HepG2 (cell line): ENCODE results near the gene C14orf180. TPM values are rescaled to one million over a fixed set of nuclear protein-coding genes. Genes with fewer than 3 reads are reported as not detected.

Experiments used
- ATAC-seq: fragments of 200-7000 bp; cut with Tn5 transposase; 3 replicates; pipeline ENCODE4 v1.9.1; 2020; ENCODE audit warnings: mild to moderate bottlenecking, moderate library complexity
- BruUV-seq: library from RNA; stranded (reverse); fragments of 400-500 nt; replicated peaks from 2 replicates; lab custom pipeline; 2021; lab: Mats Ljungman, UMichigan
- CTCF ChIA-PET: fragments of 300-600 bp; formaldehyde crosslinking; extraction: SDS; loops from one replicate; lab custom pipeline; 2021; ENCODE audit warnings: low total read pairs, inconsistent platforms, low intra/inter-chr PET ratio; lab: Yijun Ruan, JAX
- POLR2A ChIA-PET: fragments of 350-600 bp; sonication (Branson Sonifier 250); formaldehyde crosslinking; loops from one replicate; lab custom pipeline; 2020; ENCODE audit warnings: antibody characterized with exemption, inconsistent platforms; lab: Yijun Ruan, JAX
- DNase-seq: peaks from one replicate; pipeline ENCODE4 v3.0.0-alpha.2; 2015; ENCODE audit warnings: low spot score
- FAIRE-seq: peaks from 3 replicates; lab custom pipeline; 2011; peaks lifted over from hg19 to GRCh38; lab: Jason Lieb, UNC
- H2AFZ ChIP-seq: one replicate; pipeline ENCODE4 v1.6.1; 2011; ENCODE audit warnings: low read length, inconsistent platforms
- H3K27ac ChIP-seq: fragments of 300-600 bp; 3 replicates; pipeline ENCODE4 v1.8.0; 2011; ENCODE audit warnings: mixed run types, mild to moderate bottlenecking, mixed read lengths, low read length, inconsistent platforms; ENCODE audit not compliant: insufficient read depth; ENCODE audit errors: extremely low read length
- H3K27me3 ChIP-seq, 2 experiments: fragments of 200-600 bp in 1 of 2; 2 replicates in 1 of 2; 3 replicates in 1 of 2; pipeline versions ENCODE4 v1.6.0 to v1.8.0; 2011; ENCODE audit warnings: low read length in 2 of 2, mild to moderate bottlenecking in 2 of 2, moderate library complexity in 2 of 2, inconsistent platforms in 1 of 2; ENCODE audit not compliant: insufficient read depth in 2 of 2, control insufficient read depth in 1 of 2
- H3K36me3 ChIP-seq, 2 experiments: fragments of 200-600 bp in 1 of 2; replicated peaks in 1 of 2; 2 replicates in 1 of 2; 3 replicates in 1 of 2; pipeline versions ENCODE4 v1.5.1 to v1.8.0; 2011; ENCODE audit warnings: low read length in 2 of 2, inconsistent platforms in 1 of 2; ENCODE audit not compliant: insufficient read depth in 2 of 2, control insufficient read depth in 1 of 2
- H3K4me1 ChIP-seq: 2 replicates; pipeline ENCODE4 v1.5.1; 2012; ENCODE audit warnings: low read length, inconsistent platforms; ENCODE audit not compliant: insufficient read depth
- H3K4me2 ChIP-seq: 2 replicates; pipeline ENCODE4 v1.6.0; 2011; ENCODE audit warnings: low read depth, low read length, inconsistent platforms
- H3K4me3 ChIP-seq, 3 experiments: fragments of 200-600 bp in 1 of 3; sonication (generic), shearing (Covaris generic) in 1 of 3; replicated peaks in 1 of 3; 2 replicates each; pipeline ENCODE4 v1.5.1; 2011 to 2016; ENCODE audit warnings: low read length in 3 of 3, inconsistent platforms in 2 of 3, low read depth in 2 of 3, mild to moderate bottlenecking in 2 of 3, control low read depth in 1 of 3, mixed read lengths in 1 of 3; ENCODE audit not compliant: insufficient read depth in 1 of 3
- H3K79me2 ChIP-seq: one replicate; pipeline ENCODE4 v1.6.1; 2011; ENCODE audit warnings: low read length, inconsistent platforms; ENCODE audit not compliant: insufficient read depth
- H3K9ac ChIP-seq: 2 replicates; pipeline ENCODE4 v1.6.0; 2011; ENCODE audit warnings: mild to moderate bottlenecking, low read depth, low read length, inconsistent platforms; ENCODE audit not compliant: insufficient read depth
- H3K9me3 ChIP-seq: 2 replicates; pipeline ENCODE4 v1.5.1; 2012; ENCODE audit warnings: mild to moderate bottlenecking, low read length
- H4K20me1 ChIP-seq: 2 replicates; pipeline ENCODE4 v1.6.0; 2011; ENCODE audit warnings: inconsistent platforms, mild to moderate bottlenecking, low read length, moderate library complexity; ENCODE audit not compliant: insufficient read depth
- ARNT ChIP-seq: fragments of 450-650 bp; IDR thresholded peaks from 2 replicates; pipeline ENCODE4 v1.6.1; 2017
- GTF2F1 ChIP-seq: fragments of 150-350 bp; IDR thresholded peaks from 2 replicates; pipeline ENCODE4 v1.6.1; 2014; ENCODE audit warnings: low read length
- SIN3B ChIP-seq: fragments of 150-350 bp; IDR thresholded peaks from 2 replicates; pipeline ENCODE4 v1.6.1; 2014; ENCODE audit warnings: low read length
- SNAPC2 ChIP-seq: sonication (generic); formaldehyde crosslinking; IDR thresholded peaks from 2 replicates; pipeline ENCODE4 v1.8.1; 2022; ENCODE audit warnings: mild to moderate bottlenecking, missing genetic modification reagents
- SYNCRIP ChIP-seq: fragments of 200-400 bp; formaldehyde crosslinking; IDR thresholded peaks from 2 replicates; pipeline ENCODE4 v1.6.1; 2018; ENCODE audit warnings: mild to moderate bottlenecking, low read depth, low read length; ENCODE audit not compliant: insufficient read depth
- ZBTB42 ChIP-seq: sonication (generic); formaldehyde crosslinking; IDR thresholded peaks from 2 replicates; pipeline ENCODE4 v1.5.0; 2020; ENCODE audit warnings: mild to moderate bottlenecking, missing genetic modification reagents
- ZNF24 ChIP-seq: fragments of 450-650 bp; IDR thresholded peaks from 2 replicates; pipeline ENCODE4 v1.6.1; 2017; ENCODE audit warnings: antibody characterized with exemption, mild to moderate bottlenecking
- ZNF550 ChIP-seq: sonication (generic); formaldehyde crosslinking; IDR thresholded peaks from 2 replicates; pipeline ENCODE4 v1.4.0; 2020; ENCODE audit warnings: mild to moderate bottlenecking, missing genetic modification reagents, borderline replicate concordance
- ZNF670 ChIP-seq: sonication (generic); formaldehyde crosslinking; IDR thresholded peaks from 2 replicates; pipeline ENCODE4 v1.8.0; 2022; ENCODE audit warnings: mild to moderate bottlenecking, missing genetic modification reagents, borderline replicate concordance
- WGBS: methylation state at CpG from one replicate; pipeline ENCODE4 v1.1.6; 2017; ENCODE audit warnings: low lambda C conversion rate; 5-methylcytosine and 5-hydroxymethylcytosine counted together
- in situ Hi-C: cut with HindIII; loops from 2 replicates; pipeline ENCODE4 v1.10.0; 2017; ENCODE audit warnings: low pct_unique_long_range_greater_than_20kb; ENCODE audit not compliant: extremely low pct_ligation_motif_present
- intact Hi-C: fragments of 100-400 bp; cut with micrococcal nuclease; formaldehyde crosslinking; loops from one replicate; pipeline ENCODE4 v1.10.0; 2022; ENCODE audit not compliant: unreplicated experiment
- polyA plus RNA-seq, 8 experiments: library from polyadenylated mRNA; depleted of rRNA in 3 of 8; stranded (reverse) in 7 of 8; unstranded in 1 of 8; fragments of >200 nt; fragmentation: Illumina TruSeq in 4 of 8; extraction: Trizol in 4 of 8; gene quantifications; 2 replicates each; pipeline versions ENCODE4 v1.2.1 to v1.2.3, GENCODE V29; 2011 to 2016; ENCODE audit warnings: low read depth in 4 of 8, missing spikeins in 1 of 8, mixed read lengths in 1 of 8; ENCODE audit not compliant: insufficient read depth in 1 of 8
- total RNA-seq, 5 experiments: library from RNA; depleted of rRNA; stranded (reverse); fragments of >200 nt; fragmentation: Illumina TruSeq; extraction: Trizol; gene quantifications; 2 replicates each; pipeline ENCODE4 v1.2.3, GENCODE V29; 2016; ENCODE audit warnings: low read depth in 1 of 5
- TF ChIP-seq, protein P1 (sequence below): IDR thresholded peaks from 2 replicates; pipeline ENCODE4 v1.6.1; 2016; ENCODE audit warnings: low read depth

Gene C14orf180
- total and polyA plus RNA-seq, 2 of the 13 experiments (the other 11 are each of a cell fraction or from before 2014, with no cell fraction given) = not detected

DNA sequence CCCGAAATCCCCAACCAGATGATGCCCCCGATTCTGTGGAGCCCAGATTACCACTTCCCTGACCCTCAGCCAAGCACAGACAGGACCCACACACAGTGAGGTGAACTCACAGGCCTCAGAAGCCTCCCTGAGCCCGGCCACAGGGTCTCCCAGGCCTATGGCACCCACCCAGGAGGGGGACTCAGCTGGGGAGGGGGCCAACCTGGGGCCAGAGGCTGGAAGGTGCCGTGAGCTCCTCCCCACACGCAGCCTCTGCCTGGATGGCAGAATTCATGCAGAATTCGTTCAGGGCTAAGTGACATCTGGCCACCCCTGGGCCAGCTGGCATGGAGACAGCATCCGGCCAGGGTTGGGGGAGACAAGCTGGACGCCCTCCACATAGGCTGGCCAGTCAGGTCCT lies 13.2 kb downstream of the C14orf180 start:
- in situ Hi-C loops (no loop called here), intact Hi-C loops (no loop called here)
- no peaks in the 10 kb centered on the region for H3K4me1 ChIP-seq
- no peak for DNase-seq
- FAIRE-seq = no peak
- no peaks in the 10 kb centered on the region for H3K79me2 ChIP-seq
- TF ChIP-seq SYNCRIP = no peak
- no peak for TF ChIP-seq ZNF550
- no peak for TF ChIP-seq ZBTB42 (CRISPR knock-in tag)
- TF ChIP-seq ARNT = no peak
- TF ChIP-seq, protein P1, sequence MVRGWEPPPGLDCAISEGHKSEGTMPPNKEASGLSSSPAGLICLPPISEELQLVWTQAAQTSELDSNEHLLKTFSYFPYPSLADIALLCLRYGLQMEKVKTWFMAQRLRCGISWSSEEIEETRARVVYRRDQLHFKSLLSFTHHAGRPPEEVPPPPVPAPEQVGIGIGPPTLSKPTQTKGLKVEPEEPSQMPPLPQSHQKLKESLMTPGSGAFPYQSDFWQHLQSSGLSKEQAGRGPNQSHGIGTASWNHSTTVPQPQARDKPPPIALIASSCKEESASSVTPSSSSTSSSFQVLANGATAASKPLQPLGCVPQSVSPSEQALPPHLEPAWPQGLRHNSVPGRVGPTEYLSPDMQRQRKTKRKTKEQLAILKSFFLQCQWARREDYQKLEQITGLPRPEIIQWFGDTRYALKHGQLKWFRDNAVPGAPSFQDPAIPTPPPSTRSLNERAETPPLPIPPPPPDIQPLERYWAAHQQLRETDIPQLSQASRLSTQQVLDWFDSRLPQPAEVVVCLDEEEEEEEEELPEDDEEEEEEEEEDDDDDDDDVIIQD (CRISPR knock-in tag) = no peak
- TF ChIP-seq SIN3B = no peak
- no peak for TF ChIP-seq GTF2F1
- no peak for TF ChIP-seq ZNF670 (CRISPR knock-in tag)
- TF ChIP-seq SNAPC2 (CRISPR knock-in tag) = no peak
- no peak for TF ChIP-seq ZNF24
- no peak overlapping the region for H3K9ac ChIP-seq
- no peak overlapping the region for H3K4me3 ChIP-seq
- no peak overlapping the region for H3K4me2 ChIP-seq
- H2AFZ ChIP-seq = no peak overlapping the region
- peaks cover 23 to 76% of the 10 kb centered on the region in 2 experiments; a peak in 4 of 5 replicates for H3K27me3 ChIP-seq
- ATAC-seq = no peak
- no peak overlapping the region for H3K27ac ChIP-seq
- no peaks in the 10 kb centered on the region for H3K36me3 ChIP-seq
- BruUV-seq = no TSS peak
- POLR2A ChIA-PET = no interaction called here
- no peaks in the 10 kb centered on the region for H3K9me3 ChIP-seq
- WGBS = 5% methylated on average over 2 of the region's 8 CpGs
- peaks cover 7% of the 10 kb centered on the region; the same call in 1 of the 2 replicates for H4K20me1 ChIP-seq
- CTCF ChIA-PET = no interaction called here
